ENCODE measurements around the gene MRPS9.

The MRPS9 gene

GRCh38 chr2:105118960-105119359, 81.1 kb downstream of the MRPS9 start:
- no peak for DNase-seq (ENCODE audit: low read depth)

DNA sequence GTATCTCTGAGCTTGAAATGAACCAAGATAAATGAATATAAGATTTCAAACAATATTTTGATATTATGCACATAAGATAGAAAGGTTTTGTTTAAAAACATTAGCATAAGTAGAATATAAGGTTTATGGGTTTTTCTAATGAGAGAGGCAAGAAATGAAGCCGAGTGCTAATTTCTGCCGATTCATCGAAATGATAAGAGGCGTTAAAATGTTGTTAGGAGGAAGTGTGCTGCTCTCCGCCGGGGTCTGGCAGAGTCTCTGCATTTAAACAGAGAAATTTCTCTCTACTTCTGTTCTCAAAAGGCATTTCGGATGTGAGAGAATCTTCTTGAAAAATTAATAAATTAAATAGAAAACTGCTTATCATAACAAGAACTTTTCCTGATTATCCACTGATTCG, 83.6 kb downstream of the MRPS9 start:
- DNase-seq (ENCODE audit: low read depth), result no peak

GRCh38 chr2:105125428-105125827, 87.6 kb downstream of the MRPS9 start:
- no peak for DNase-seq (ENCODE audit: low read depth)

DNA sequence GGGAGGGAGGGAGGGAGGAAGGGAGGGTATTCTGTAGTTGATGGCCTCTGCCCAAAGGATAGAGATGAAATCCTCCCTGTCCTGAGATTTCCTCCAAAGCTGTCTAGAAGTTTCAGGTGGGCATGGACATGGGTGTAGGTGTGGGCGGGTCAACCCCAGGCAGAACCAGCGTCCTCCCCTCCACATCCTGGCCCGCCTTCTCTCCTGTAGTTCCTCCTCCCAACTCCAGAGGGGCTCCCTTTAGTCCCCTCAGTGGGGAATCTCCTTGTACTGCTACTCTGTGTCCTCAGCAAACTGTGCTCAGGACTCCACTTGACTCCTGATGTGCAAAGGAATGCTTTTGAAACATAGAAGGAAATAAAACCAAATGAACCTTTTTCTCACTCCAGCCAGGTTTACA, 88.1 kb downstream of the MRPS9 start:
- no peak for DNase-seq (ENCODE audit: low read depth)

DNA sequence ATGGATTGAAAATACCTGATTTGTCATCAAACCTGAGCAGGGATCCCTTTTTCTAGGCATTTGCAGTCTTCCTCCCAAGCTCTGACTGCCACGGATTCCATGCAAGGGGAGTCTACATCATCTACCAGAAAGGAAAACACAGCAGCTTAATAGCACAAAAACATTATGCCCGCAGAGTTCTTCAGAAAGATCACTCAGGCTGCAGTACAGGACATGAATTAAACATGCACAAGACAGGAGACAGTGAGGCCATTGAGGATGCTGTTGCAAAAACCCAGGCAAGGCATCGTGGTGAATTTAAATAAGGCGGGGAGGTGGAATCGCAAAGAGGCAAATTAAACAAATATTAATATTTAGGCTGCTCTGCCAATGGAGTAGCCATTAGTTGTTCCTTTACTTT, 88.5 kb downstream of the MRPS9 start:
- DNase-seq (ENCODE audit: low read depth), result no peak

- DNase-seq (ENCODE audit: low read depth), result no peak
Observed at GRCh38 chr2:105127289-105127915, 89.5 kb downstream of the MRPS9 start.

DNA sequence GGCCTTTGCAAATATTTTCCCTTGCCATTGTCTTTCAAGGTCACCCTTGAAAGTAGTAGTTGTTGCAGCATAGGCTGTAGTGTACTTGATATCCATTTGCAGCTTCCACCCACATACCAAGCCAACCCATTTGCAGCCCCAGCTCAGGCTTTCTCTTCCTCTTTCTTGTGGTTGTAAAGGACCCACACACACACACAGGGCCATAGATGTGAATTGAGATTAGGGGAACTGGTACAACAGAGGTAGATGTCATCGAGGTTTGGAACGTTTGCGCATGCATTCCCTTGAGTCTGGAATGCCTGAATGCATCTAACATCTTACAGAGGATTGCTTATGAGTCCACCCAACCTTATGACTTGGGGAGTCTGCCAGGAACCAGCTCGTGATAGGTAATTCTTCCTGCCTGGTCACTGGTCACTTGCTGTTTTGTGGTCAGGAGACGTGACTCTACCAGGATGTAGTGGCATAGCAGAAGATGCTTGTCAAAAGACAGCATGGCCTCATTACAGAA, 91.9 kb downstream of the MRPS9 start:
- no peak for DNase-seq (ENCODE audit: low read depth)

DNA sequence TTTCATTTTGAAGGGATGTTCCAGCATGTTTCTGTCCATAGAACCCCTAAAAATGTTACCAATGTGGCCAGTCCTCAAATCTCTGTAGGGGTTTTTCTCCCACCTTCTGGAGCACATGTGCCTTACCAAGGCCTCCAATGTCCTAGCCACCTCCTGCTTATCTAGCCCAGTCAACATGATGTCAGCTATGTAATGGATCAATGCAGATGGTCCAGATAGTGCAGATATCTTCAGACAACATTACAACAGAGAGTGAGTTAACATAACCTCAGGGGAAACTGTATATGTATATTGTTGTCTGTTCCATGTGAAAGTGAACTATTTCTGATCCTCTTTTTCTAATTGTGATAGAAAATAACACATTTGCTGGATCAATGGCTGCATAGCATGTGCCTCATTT, 92.7 kb downstream of the MRPS9 start:
- no peak for DNase-seq (ENCODE audit: low read depth)

DNA sequence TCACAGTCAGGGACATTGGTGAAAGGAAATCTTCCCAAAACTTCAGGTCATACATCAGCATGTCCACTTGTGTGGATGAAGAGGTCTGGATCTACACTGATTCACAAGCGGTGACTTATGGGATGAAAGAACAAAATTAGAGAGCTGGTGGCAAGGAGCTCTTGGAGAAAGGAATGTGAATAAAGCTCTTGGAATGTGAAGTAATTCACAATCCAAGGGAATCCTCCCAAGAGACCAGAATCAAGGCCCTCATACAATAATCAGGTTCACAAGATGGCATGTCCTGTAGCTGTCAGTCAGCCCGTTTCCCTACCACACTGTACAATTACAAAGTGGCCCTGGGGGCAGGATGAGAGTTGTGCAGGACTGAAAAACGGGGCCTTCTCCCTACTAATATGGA, 96.2 kb downstream of the MRPS9 start:
- no peak for DNase-seq (ENCODE audit: low read depth)

- no peak for DNase-seq (ENCODE audit: low read depth)
Observed at GRCh38 chr2:105135436-105135835, 97.6 kb downstream of the MRPS9 start.

DNA sequence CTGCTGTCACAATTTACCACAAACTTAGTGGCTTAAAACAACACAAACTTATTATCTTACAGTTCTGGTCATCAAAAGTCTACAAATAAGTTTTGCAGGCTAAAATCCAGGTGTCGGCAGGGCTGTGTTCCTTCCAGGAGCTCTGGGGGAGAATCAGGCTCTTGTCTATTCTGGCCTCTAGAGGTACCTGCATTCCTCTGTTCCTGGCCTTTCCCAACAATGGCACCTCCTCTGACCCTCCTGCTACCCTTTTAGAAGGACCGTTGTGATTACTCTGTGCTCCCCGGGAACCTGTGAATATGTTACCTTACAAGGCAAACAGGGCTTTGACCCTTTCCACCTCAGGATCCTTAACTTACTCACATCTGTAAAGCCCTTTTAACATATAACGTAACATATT, 98.5 kb downstream of the MRPS9 start:
- no peak for DNase-seq (ENCODE audit: low read depth)

- DNase-seq (ENCODE audit: low read depth), result no peak
Observed at GRCh38 chr2:105138643-105139042, 100.8 kb downstream of the MRPS9 start.

GRCh38 chr2:105139556-105140239, 101.8 kb downstream of the MRPS9 start:
- no peak for DNase-seq (ENCODE audit: low read depth)

DNA sequence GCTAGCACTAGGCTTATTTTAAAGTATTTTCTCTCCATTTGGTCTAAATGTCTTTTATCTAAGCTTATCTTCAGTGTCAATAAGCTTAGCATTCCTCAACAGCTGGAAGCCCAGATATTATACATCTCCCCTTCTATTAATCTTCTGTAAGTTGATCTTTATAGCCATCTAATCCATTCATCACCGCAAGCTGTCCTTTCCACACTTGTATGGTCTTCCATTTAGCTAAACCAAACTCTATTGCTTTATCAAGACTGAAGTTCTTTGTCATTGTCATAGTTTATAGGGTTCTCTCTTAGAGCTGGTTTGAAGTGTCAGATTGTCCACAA, 102.3 kb downstream of the MRPS9 start:
- DNase-seq (ENCODE audit: low read depth), result no peak

DNA sequence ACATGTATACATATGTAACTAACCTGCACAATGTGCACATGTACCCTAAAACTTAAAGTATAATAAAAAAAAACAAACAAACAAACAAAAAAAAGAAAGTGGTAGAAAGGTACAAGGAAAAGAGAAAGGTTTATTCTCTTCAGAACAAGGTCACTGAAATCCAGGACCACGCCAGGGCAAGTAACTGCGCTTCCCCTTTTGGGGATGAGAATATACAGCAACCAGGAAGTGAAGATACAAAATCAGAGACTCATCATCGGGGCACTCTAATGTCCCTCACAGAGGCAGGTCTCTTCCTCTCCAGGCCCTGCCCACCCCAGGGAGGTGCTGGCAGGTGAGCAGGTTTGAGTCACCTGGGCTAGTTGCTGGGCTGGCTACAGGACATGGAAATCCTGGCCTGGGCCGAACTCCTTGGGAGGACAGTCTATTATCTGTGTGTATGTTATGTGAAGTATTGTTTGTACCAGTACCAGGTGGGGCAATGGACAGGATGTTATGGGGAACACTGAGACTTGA, 103.3 kb downstream of the MRPS9 start:
- no peak for DNase-seq (ENCODE audit: low read depth)

- DNase-seq (ENCODE audit: low read depth), result no peak
Observed at GRCh38 chr2:105142239-105142638, 104.4 kb downstream of the MRPS9 start.

- no peak for DNase-seq (ENCODE audit: low read depth)
Observed at GRCh38 chr2:105143094-105143466, 105.2 kb downstream of the MRPS9 start.

DNA sequence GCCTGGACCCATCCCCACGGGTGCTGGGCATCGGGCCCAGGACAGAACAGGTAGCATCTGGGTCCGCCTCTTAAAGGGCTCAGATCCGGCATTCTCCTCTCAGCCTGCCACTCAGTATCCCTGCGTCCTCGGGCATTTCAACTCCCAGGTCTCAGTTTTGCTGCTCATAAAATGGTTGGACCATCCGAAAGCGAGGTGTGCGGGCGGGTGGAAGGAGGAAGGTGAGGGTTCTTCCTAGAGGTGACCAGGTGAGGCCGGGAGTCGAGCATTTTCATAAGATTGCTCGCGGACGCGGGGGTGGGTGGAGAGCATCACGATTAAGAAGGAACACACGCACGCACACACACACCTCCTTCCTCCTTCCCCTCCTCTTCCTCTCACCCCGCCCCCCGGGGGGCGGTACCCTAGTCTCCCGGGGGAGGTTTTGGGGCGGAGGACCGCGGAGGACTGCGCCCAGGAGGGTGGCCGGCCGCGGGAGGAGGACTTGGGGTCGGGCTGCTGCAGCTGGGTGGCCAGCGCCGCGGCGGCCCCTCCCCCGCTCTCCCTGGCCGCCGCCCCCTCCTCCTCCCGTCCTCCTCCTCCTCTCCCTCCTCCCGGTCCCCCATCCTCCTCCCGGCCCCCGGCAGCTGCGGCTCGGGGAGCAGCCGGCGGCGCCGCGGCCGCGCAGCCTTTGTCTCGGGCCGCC, 105.7 kb downstream of the MRPS9 start:
- no peak for DNase-seq (ENCODE audit: low read depth)

DNA sequence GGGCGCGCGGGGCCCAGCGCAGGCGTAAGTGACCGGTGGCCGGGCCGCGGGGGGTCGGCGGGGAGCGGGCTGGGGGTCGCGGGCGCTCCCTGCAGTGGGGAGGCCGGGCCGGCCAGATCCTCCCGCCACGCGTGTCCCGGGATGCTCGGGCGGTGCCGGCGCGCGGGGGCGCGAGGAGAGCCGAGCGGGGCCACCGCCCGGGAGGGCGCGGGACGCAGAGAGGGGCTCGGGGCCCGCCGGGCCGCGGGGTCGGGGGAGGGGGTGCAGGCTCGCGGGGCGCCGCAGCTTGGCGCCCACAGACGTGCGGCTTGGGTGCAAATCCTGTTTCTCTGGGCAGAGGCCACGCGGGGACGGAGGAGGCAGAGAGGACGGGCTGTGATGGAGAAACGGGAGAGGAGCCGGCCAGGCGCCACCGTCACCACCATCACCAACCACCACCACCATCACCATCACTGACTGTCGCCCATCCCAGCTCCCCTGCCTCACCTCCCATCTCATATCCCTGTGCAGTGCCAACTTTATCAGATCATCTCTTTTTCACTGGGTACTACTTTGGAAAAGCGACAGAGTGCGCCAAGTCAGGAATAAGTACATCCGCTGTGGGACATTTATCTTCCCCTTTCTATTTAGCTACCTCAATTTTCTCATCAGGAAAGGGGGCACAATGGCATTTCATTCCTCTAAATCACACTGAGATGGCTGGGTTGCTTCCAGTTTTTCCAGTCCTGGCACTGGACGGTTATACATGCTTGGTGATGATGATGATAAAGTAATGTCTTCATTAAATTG, 106.5 kb downstream of the MRPS9 start:
- DNase-seq (ENCODE audit: low read depth), result no peak

GRCh38 chr2:105144941-105145300, 107.1 kb downstream of the MRPS9 start:
- no peak for DNase-seq (ENCODE audit: low read depth)

- DNase-seq (ENCODE audit: low read depth), result no peak
Observed at GRCh38 chr2:105149272-105149671, 111.4 kb downstream of the MRPS9 start.
